OCI-LY7 (cell line): ENCODE results near the gene RICTOR.

Experiments used
- EZH2phosphoT487 ChIP-seq: fragments of 200-600 bp; sonication (generic); IDR thresholded peaks from 2 replicates; pipeline ENCODE4 v1.6.1; 2018; ENCODE audit warnings: low read depth, borderline replicate concordance, mild to moderate bottlenecking, mixed run types, antibody characterized with exemption, low read length, moderate library complexity, mixed read lengths
- TF ChIP-seq, protein P1 (sequence below): fragments of 200-600 bp; sonication (generic); conservative IDR thresholded peaks from 2 replicates; pipeline ENCODE4 v1.5.1; 2014; ENCODE audit warnings: mild to moderate bottlenecking, antibody characterized with exemption, low read length, moderate library complexity, mixed read lengths

DNA sequence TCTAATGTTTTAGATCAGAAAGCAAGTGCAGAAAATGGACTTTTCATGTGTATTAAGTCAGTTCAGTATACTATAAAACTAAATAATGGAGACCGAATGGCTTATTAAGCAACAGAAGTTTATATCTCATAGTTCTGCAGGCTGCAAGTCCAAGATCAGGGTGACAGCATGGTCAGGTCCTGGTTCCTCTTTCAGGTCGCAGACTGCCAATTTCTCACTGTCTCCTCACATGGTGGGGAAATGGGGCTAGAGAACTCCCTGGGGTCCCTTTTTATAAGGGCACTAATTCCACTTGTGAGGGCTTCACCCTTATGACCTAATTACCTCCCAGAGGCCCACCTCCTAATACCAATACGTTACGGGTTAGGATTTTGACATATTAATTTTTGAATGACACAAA lies 48.7 kb downstream of the RICTOR start:
- TF ChIP-seq, protein P1, sequence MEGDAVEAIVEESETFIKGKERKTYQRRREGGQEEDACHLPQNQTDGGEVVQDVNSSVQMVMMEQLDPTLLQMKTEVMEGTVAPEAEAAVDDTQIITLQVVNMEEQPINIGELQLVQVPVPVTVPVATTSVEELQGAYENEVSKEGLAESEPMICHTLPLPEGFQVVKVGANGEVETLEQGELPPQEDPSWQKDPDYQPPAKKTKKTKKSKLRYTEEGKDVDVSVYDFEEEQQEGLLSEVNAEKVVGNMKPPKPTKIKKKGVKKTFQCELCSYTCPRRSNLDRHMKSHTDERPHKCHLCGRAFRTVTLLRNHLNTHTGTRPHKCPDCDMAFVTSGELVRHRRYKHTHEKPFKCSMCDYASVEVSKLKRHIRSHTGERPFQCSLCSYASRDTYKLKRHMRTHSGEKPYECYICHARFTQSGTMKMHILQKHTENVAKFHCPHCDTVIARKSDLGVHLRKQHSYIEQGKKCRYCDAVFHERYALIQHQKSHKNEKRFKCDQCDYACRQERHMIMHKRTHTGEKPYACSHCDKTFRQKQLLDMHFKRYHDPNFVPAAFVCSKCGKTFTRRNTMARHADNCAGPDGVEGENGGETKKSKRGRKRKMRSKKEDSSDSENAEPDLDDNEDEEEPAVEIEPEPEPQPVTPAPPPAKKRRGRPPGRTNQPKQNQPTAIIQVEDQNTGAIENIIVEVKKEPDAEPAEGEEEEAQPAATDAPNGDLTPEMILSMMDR = no peak
- TF ChIP-seq EZH2phosphoT487 = no peak
